ENCODE data around the gene NDRG3.
A peak's percentile ranks its signal among the peaks of the same experiment; 100 is the strongest.

DNA sequence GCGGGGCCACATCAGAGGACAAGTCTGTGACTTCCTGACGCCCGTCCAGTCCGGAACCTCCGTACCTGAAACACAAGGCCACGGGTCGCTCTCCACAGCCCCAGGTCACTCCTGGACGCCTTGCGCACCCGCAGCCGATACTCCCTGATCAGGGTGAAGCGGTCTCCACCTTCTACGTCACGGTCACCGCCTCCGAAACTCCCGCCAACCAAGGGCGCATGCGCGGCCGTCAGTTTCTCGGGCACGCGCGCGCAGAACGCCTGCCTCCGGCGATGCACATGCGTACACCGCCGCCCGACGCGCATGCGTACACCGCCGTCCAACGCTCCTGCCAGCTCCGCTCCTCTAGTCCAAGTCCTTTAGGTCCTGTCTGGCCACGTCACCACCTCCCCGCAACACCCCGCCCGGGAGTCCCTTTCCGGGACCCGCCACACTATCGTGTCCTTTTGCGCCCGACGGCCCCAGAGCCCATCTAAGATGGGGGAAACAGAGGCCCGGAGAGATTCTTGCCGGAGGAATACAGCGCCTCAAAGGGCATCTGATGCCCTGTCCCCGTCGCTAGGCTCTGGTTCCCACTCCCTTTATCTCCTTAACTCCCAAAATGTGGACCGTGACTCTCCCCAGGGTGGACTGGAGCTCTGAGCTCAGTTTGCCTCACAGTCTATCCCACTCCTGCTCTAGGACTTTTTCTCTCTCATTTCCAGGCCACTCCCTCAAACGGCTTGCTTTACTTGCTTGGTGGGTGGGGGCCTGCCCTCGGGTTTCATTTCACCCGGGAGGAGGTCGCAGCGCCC is 27.9 kb upstream of the NDRG3 start, which contains the start of gene DSN1:
- TF ChIP-seq, protein P1, sequence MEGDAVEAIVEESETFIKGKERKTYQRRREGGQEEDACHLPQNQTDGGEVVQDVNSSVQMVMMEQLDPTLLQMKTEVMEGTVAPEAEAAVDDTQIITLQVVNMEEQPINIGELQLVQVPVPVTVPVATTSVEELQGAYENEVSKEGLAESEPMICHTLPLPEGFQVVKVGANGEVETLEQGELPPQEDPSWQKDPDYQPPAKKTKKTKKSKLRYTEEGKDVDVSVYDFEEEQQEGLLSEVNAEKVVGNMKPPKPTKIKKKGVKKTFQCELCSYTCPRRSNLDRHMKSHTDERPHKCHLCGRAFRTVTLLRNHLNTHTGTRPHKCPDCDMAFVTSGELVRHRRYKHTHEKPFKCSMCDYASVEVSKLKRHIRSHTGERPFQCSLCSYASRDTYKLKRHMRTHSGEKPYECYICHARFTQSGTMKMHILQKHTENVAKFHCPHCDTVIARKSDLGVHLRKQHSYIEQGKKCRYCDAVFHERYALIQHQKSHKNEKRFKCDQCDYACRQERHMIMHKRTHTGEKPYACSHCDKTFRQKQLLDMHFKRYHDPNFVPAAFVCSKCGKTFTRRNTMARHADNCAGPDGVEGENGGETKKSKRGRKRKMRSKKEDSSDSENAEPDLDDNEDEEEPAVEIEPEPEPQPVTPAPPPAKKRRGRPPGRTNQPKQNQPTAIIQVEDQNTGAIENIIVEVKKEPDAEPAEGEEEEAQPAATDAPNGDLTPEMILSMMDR (conservative IDR thresholded peaks at IDR 0.05 in 1 of 2, IDR thresholded peaks at IDR 0.05 in 1 of 2; ENCODE audit: extremely low read depth in 1 of 2, insufficient read depth in 1 of 2, low read depth in 1 of 2, low read length in 2 of 2): peak in 1 of 2 donors; percentile 43
- no peak for TF ChIP-seq EZH2 (IDR thresholded peaks at IDR 0.05; ENCODE audit: borderline replicate concordance, low read length)

Measured in mammary epithelial cell (primary cell).